ENCODE results near the gene IRF1. TPM values are rescaled to one million over a fixed set of nuclear protein-coding genes. Genes with fewer than 3 reads are reported as not detected.
A peak's percentile ranks its signal among the peaks of the same experiment; 100 is the strongest.

IRF1 gene
- total RNA-seq, 4 donors from 2014 or later = 8.3 to 52.9 (median 13.1) TPM

DNA sequence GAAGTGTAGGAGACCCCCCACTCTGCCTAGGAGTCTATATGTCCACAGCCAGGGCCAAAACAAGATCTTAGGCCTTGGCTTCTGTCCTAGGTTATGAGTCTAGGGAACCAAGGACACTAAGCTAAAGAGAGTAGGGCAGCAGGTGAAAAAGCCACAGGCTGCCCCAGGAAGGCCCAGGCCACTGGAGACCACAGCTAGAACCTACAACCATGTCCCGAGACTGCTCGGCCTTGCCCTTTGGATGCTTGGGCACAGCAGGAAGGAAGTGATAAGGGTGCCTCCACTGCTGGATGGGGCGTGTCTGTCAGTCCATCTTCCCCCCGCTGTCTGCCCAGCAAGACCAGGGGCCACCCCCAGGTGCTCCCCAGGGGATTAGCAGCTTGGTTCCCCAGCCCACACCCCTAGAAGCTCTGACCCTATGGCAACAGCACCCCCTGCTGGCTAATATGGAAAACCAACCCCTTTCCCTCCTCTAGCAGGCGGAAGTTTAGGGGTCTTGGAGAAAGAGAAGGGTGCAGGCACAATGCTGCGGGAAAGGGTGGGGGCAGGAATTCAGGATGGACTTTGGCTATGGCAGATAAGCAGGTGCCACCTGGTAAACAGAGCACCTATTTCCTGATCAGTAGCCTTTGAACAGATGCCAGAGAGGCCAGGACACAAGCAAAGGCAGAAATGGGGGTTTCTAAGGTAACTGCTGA is 10.5 kb upstream of the IRF1 start:
- DNase-seq = no peak
- TF ChIP-seq, protein P1, sequence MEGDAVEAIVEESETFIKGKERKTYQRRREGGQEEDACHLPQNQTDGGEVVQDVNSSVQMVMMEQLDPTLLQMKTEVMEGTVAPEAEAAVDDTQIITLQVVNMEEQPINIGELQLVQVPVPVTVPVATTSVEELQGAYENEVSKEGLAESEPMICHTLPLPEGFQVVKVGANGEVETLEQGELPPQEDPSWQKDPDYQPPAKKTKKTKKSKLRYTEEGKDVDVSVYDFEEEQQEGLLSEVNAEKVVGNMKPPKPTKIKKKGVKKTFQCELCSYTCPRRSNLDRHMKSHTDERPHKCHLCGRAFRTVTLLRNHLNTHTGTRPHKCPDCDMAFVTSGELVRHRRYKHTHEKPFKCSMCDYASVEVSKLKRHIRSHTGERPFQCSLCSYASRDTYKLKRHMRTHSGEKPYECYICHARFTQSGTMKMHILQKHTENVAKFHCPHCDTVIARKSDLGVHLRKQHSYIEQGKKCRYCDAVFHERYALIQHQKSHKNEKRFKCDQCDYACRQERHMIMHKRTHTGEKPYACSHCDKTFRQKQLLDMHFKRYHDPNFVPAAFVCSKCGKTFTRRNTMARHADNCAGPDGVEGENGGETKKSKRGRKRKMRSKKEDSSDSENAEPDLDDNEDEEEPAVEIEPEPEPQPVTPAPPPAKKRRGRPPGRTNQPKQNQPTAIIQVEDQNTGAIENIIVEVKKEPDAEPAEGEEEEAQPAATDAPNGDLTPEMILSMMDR (IDR thresholded peaks at IDR 0.05) = peak; percentile 85 to 93 (median 90)
- no peak for TF ChIP-seq POLR2A (IDR thresholded peaks at IDR 0.05)
- H3K4me1 ChIP-seq = peaks cover 18 to 62% (median 23%) of the 10 kb centered on the region in 3 donors
- 17 to 50% methylated on average over 2 to 6 of the region's 6 CpGs for WGBS, 2 donors
- intact Hi-C loops (cut with DNase I) = no loop called here
- H3K27me3 ChIP-seq = no peaks in the 10 kb centered on the region
- H3K9me3 ChIP-seq = no peaks in the 10 kb centered on the region
- H3K27ac ChIP-seq = peak overlapping the region; percentile 18 to 65 (median 55)
- no peaks in the 10 kb centered on the region for H3K36me3 ChIP-seq
- no peak overlapping the region for H3K4me3 ChIP-seq

DNA sequence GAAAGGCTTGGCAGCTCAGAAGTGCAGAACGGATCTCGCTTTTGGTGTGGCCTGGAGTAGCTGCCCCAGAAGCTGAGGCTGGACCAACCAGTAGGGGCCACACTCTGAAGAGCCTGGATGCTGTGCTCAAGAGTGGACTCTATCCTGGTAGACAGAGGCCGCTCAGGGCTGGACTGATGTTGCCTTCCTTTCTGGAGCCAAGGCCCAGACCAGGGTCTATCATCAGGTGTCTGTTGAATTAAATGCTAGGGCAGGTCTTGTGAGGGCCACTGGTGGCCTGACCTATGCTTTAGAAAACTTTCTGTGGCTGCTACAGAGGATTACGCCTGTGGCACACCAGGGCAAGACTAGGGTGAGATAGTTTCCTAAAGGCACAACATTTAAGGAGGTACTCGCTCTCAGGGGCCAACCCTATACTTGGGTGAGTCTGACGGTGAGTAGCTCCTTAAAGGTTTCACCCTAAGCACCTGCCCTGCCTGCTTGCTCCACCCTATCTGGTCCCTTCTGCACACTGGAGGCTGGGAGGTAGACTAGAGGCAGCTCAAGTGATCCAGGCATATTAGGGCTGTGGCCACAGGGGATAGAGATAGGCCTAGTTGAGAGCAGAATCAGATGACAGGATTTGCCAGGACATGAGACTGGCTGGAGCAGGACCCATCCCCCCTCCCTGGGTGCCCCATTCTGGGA is 9.8 kb upstream of the IRF1 start:
- TF ChIP-seq, protein P1 (IDR thresholded peaks at IDR 0.05) = no peak
- no peak for TF ChIP-seq POLR2A (IDR thresholded peaks at IDR 0.05)
- DNase-seq = no peak
- no peaks in the 10 kb centered on the region for H3K27me3 ChIP-seq
- H3K9me3 ChIP-seq = no peaks in the 10 kb centered on the region
- peaks cover 24 to 62% (median 26%) of the 10 kb centered on the region in 3 donors for H3K4me1 ChIP-seq
- intact Hi-C loops (cut with DNase I) = no loop called here
- 83 to 85% methylated on average over 4 to 5 of the region's 6 CpGs for WGBS, 2 donors
- H3K27ac ChIP-seq = peak overlapping the region; percentile 18 to 65 (median 55)
- H3K36me3 ChIP-seq = no peaks in the 10 kb centered on the region
- H3K4me3 ChIP-seq = no peak overlapping the region

DNA sequence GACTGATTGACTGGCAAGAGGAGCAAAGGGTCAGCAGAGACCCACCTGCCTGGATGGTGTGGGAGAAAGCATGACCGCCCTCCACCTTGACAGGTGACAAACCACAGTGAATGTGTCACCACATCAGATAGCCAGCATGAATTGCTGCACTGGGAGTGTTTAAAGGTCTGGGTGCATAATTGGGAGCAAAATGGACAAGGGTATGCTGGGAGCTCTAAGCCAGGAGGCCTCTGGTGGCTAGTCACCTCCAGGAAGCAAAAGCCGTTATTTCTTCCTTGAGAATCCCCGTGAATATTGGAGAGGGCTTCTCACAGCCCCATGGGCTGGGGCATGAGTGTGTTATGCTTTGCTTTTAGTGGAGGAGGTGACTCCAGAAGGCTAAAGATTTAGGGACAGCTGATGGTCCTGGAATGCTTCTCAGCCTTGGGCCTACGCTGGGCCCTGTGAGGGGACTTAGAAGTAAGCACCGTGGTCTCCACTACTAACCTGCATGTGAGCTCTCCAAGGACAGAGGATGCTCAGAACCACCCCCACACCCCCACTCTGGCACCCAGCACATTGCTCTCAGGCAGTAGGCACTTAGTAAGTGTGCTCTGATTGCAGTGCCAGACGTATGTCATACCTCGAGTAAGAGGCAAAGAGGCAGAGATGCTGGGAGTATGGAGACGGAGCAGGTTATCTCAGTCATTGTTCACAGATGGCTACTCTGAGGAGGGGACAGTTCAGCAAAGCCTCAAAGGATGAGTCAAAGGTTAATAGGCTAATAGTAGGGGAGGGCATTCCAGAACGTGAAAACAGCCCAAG is 9.1 kb upstream of the IRF1 start:
- Histone ChIP-seq H3K4me3 (no peak overlapping the region), H3K4me1 (peaks cover 29 to 62% (median 31%) of the 10 kb centered on the region in 3 donors), H3K36me3 (no peaks in the 10 kb centered on the region), H3K27me3 (no peaks in the 10 kb centered on the region), H3K9me3 (no peaks in the 10 kb centered on the region), H3K27ac (peak overlapping the region in 3 of 4 donors; percentile 51 to 94 (median 59))
- intact Hi-C loops (cut with DNase I) = loop anchor here (10.0 kb wide), 1 partner anchor 245 kb away; the partner anchor contains the start of gene PDLIM4
- no peak for DNase-seq
- 52 to 63% methylated on average over 3 to 7 of the region's 9 CpGs for WGBS, 2 donors
- TF ChIP-seq POLR2A (IDR thresholded peaks at IDR 0.05) = no peak
- TF ChIP-seq, protein P1 (IDR thresholded peaks at IDR 0.05) = no peak

DNA sequence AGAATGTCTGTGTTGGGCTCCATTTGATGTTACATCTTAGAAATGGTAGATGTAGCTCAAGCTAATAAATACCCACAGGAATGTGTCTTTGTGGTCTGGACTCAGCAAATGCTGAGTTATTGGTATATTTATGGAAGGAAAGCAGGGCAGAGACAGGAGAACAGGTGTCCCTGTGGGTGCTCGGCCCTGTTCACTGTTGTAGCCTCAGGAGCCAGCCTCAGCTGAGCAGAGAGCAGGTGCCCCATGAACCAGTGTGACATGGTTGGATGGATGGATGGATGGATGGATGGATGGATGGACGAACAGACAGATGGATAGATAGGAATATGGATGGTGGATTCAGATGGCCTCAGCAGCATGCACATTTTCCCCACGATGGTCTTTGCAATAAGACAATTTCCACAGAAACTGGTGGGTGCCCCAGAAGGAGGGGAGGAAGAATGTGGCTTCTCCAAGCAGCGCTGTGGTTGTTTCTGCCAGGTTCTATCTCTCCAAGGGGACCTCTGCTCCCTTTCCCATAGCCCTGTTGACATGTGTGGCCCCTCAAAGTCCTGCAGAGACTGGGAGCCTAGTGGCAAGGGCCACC is 8.2 kb upstream of the IRF1 start:
- Histone ChIP-seq H3K4me3 (no peak overlapping the region), H3K27me3 (no peaks in the 10 kb centered on the region), H3K4me1 (peaks cover 29 to 71% (median 36%) of the 10 kb centered on the region in 3 donors), H3K36me3 (no peaks in the 10 kb centered on the region), H3K9me3 (no peaks in the 10 kb centered on the region), H3K27ac (peak overlapping the region; percentile 90 to 99 (median 96))
- DNase-seq = no peak
- 78 to 80% methylated on average over 4 of the region's 4 CpGs for WGBS, 2 donors
- intact Hi-C loops (cut with DNase I) = loop anchor here (10.0 kb wide), 1 partner anchor 244 kb away; the partner anchor contains the start of gene PDLIM4
- no peak for TF ChIP-seq POLR2A (IDR thresholded peaks at IDR 0.05)
- TF ChIP-seq, protein P1 (IDR thresholded peaks at IDR 0.05) = no peak

All from esophagus squamous epithelium (tissue), 5 donors.